Neural progenitor cell (in vitro differentiated cells): Measurements from ENCODE around the gene NCK2.

Experiments used
- EZH2 ChIP-seq: fragments of 200-600 bp; sonication (generic); IDR thresholded peaks from 2 replicates; pipeline ENCODE4 v1.6.1; 2017; ENCODE audit warnings: antibody characterized with exemption, mild to moderate bottlenecking, moderate library complexity
- TF ChIP-seq, protein P1 (sequence below): fragments of 200-600 bp; sonication (generic); IDR thresholded peaks from 2 replicates; pipeline ENCODE4 v1.5.1; 2017; ENCODE audit warnings: antibody characterized with exemption, mild to moderate bottlenecking

DNA sequence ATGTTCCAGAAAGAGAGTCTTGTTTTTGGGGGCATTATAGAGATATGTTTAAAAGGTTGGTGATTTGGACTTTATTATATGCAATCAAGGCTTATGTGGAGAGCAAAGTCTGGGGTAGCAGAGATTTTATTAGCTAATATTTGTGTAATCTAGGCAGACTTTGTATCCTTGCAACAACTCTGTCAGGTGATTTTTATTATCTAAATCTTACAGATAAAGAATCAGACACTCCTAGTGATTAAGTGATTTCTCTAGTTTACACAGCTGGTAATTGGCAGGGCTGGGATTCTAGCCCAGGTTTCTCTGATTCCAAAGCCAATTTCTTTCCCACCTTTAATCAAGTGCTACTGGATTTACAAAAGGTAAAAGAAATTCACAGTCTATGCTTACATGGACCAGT is 33.3 kb upstream of the NCK2 start:
- TF ChIP-seq, protein P1, sequence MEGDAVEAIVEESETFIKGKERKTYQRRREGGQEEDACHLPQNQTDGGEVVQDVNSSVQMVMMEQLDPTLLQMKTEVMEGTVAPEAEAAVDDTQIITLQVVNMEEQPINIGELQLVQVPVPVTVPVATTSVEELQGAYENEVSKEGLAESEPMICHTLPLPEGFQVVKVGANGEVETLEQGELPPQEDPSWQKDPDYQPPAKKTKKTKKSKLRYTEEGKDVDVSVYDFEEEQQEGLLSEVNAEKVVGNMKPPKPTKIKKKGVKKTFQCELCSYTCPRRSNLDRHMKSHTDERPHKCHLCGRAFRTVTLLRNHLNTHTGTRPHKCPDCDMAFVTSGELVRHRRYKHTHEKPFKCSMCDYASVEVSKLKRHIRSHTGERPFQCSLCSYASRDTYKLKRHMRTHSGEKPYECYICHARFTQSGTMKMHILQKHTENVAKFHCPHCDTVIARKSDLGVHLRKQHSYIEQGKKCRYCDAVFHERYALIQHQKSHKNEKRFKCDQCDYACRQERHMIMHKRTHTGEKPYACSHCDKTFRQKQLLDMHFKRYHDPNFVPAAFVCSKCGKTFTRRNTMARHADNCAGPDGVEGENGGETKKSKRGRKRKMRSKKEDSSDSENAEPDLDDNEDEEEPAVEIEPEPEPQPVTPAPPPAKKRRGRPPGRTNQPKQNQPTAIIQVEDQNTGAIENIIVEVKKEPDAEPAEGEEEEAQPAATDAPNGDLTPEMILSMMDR: no peak
- TF ChIP-seq EZH2: no peak
